Right renal cortex interstitium (tissue), 3 donors: ENCODE results near the gene MRPL42. TPM values are rescaled to one million over a fixed set of nuclear protein-coding genes. Genes with fewer than 3 reads are reported as not detected.
"Not testable (repeated sequence)": the region's sequence is repeated elsewhere in the genome, so short reads cannot be mapped to it uniquely, and the experiment has no call there.

Experiments
- DNase-seq, 3 donors: peaks; one replicate each; pipeline ENCODE4 v3.0.0-alpha.2; 2013; ENCODE audit warnings: low read depth in 3 of 3, low spot score in 2 of 3
- polyA plus RNA-seq, 3 donors: library from polyadenylated mRNA; unstranded; fragments of 120-200 nt; gene quantifications; one replicate each; pipeline ENCODE4 v1.2.1, GENCODE V29; 2013; ENCODE audit not compliant: insufficient read length in 3 of 3

MRPL42 gene
- polyA plus RNA-seq, 3 donors = 83.7 to 102 (median 90.4) TPM

- not testable (repeated sequence) for DNase-seq
Measured at GRCh38 chr12:93492808-93493207, 25.5 kb downstream of the MRPL42 start.

GRCh38 chr12:93494096-93494495 is 26.8 kb downstream of the MRPL42 start:
- no peak for DNase-seq

- no peak for DNase-seq
Measured at GRCh38 chr12:93497456-93497855, 30.1 kb downstream of the MRPL42 start.

- not testable (repeated sequence) for DNase-seq
Measured at GRCh38 chr12:93498813-93499212, 31.5 kb downstream of the MRPL42 start.

- DNase-seq = no peak
Measured at GRCh38 chr12:93500201-93500600, 32.9 kb downstream of the MRPL42 start.

- no peak for DNase-seq
Measured at GRCh38 chr12:93500667-93501066, 33.4 kb downstream of the MRPL42 start.

- DNase-seq = peak; percentile 10 to 23 (median 12)
Measured at GRCh38 chr12:93502802-93503623, 35.7 kb downstream of the MRPL42 start.

GRCh38 chr12:93507165-93507564 is 39.9 kb downstream of the MRPL42 start:
- DNase-seq = no peak

GRCh38 chr12:93509506-93509905 is 42.2 kb downstream of the MRPL42 start:
- no peak for DNase-seq

- DNase-seq = no peak
Measured at GRCh38 chr12:93514853-93515252, 47.5 kb downstream of the MRPL42 start.

- DNase-seq = no peak
Measured at GRCh38 chr12:93518725-93519124, 51.4 kb downstream of the MRPL42 start.

- no peak for DNase-seq
Measured at GRCh38 chr12:93519859-93520258, 52.5 kb downstream of the MRPL42 start.

- DNase-seq = no peak
Measured at GRCh38 chr12:93520454-93520853, 53.1 kb downstream of the MRPL42 start.

- no peak for DNase-seq
Measured at GRCh38 chr12:93521225-93522080, 54.1 kb downstream of the MRPL42 start.

GRCh38 chr12:93524386-93525133 is 57.2 kb downstream of the MRPL42 start:
- DNase-seq = no peak

GRCh38 chr12:93526786-93527428 is 59.6 kb downstream of the MRPL42 start:
- DNase-seq = no peak

GRCh38 chr12:93530358-93530757 is 63.0 kb downstream of the MRPL42 start:
- no peak for DNase-seq

GRCh38 chr12:93533310-93533709 is 66.0 kb downstream of the MRPL42 start:
- DNase-seq = no peak

GRCh38 chr12:93536111-93536765 is 68.9 kb downstream of the MRPL42 start:
- no peak for DNase-seq
